HG03097 (cell line): ENCODE data around the gene TMEM138.

Experiments used
- ATAC-seq: cut with Tn5 transposase; IDR thresholded peaks from one replicate; pipeline ENCODE4 v1.9.1; 2021; ENCODE audit not compliant: unreplicated experiment, low FRiP score

The TMEM138 gene

GRCh38 chr11:61361741-61362541 lies at the start of gene TMEM138, which contains the start of gene CYB561A3:
TMEM138 (plus strand) TSS chr11:61362374; CDS start chr11:61364391, 2,017 bp downstream.
CYB561A3 (minus strand) TSS chr11:61361882; CDS start chr11:61356713, 5,169 bp downstream.
- peak; percentile 74 for ATAC-seq

DNA sequence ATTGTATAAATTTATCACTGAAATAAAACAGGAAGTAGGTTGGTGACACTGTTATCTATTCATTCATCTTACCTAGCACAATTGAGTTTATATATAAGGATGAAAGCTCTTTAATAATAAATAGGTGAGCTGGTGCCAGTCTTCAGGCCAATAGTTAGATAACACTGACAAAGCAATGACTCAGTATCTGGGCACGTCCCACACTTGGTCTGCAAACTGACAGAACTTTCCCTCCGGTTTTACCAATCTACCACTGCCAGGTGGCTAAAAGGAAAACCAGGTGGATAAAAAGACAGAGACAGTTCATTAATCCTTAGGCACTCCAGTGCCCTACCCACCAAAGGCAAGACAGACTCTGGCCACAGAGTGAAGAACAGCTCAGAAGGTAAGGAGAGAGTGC lies 46.9 kb upstream of the TMEM138 start:
- ATAC-seq: no peak

DNA sequence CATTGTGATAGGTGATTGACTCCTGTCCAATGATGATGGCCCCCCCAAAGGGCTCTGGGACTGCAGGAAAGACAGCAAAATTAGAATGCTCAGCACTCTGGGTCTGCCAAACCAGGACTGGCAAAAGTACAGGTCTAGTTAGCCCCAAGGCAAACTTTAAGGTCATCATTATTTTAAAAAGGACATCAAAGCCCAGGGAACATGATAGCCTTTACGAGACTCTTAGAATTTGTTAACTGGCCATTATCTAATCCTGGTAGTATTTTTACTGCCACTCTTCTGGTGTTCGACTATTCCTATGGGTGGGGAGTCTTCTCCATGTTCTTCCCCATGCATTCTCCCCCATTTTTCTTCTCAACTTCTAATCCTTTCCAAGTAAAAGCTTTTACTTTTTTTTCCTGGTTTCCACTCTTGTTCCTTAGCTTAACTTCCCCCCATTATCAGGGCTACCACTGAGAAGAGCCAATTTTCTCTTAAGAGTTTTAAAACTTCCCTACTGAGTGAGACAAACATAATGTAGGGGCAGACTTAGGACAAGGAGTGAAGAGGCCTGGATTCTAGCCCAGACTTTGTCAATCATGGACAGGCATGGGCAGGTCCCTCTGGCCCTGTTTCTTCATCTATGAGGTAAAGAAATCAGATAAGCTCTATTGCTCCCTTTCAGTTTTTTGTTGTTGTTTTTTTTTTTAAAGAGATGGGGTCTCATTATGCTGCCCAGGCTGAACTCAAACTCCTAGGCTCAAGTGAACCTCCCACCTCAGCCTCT lies 36.3 kb upstream of the TMEM138 start:
- ATAC-seq: no peak

DNA sequence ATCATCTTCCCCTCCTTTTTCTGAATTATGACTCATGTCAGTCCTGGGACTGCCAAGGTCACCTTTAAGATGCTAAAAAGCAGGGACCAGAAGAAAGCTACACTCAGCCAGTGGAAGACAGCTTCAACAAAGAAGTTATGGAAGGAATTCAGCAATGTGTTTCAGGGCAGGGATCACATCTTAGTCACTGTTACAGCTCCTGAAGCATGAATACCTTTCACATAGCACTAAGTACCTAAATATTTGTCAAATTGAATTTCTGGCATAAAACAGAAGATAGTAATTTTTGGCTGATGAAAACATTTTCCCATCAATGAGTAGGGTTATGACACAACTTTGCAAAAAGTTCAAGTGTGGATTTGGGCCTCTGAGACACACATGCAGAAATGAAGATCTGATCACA lies 34.5 kb upstream of the TMEM138 start:
- ATAC-seq: no peak

DNA sequence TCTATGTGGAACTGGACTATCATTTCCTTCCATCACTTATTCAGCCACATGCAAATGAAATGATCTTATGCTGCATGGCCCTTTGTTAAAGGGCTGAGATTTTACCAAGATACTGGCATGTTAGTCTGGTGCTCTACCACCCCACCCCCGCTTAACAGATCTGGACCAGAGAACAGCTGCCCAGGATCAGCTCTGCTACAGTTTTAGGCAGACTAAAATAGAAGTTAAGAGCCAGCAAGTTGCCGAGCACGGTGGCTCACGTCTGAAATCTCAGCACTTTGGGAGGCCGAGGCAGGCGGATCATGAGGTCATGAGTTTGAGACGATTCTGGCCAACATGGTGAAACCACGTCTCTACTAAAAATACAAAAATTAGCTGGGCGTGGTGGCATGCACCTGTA lies 33.8 kb upstream of the TMEM138 start:
- no peak for ATAC-seq

- ATAC-seq: no peak
These were observed 32.3 kb upstream of the TMEM138 start for GRCh38 chr11:61329871-61330270.

- ATAC-seq: no peak
These were observed 30.5 kb upstream of the TMEM138 start for GRCh38 chr11:61331651-61332050.

- ATAC-seq: no peak
These were observed 29.8 kb upstream of the TMEM138 start for GRCh38 chr11:61332281-61332796.

DNA sequence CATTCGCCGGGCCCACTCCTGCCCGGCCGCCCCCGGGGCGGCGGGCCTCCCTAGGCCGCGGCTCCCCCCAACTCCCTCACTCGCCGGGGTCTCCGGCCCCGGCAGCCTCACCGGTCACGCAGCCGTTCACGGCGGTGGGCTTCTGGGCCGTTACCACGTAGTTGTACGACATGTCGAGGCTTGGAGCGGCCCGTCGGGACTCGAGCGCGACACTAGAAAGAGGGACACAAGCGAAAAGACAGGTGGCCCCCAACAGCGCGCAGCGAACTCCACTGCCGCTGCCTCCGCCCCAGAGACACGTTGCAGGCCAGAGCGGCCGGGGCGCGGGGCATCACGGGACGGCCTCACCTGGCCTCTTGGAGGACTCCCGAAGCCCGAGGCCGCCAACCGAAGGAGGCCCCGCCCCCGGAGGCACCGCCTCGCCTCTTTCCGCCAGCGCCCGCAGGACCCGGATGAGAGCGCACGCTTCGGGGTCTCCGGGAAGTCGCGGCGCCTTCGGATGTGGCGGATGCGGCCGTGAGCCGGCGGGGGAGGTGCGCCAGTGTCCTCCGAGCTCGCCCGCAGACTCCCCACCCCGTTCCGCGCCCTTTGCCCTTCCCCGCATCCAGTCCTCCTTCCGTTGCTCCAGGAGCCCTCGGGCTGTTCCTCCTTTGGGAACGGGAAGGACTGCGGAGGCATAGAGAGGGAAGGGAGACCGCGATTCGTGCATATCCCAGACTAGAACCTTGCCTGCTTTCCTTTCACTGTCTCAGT lies 29.2 kb upstream of the TMEM138 start, which contains the start of the genes DDB1 and TKFC:
TSS of gene DDB1 (minus strand) at position 309 of the 753 bp plus-strand sequence. CDS start at position 172, 137 bp downstream.
TSS of gene TKFC (plus strand) at position 432 of the 753 bp plus-strand sequence. CDS start 1,501 bp downstream, outside the sequence.
- peak; percentile 71 for ATAC-seq

DNA sequence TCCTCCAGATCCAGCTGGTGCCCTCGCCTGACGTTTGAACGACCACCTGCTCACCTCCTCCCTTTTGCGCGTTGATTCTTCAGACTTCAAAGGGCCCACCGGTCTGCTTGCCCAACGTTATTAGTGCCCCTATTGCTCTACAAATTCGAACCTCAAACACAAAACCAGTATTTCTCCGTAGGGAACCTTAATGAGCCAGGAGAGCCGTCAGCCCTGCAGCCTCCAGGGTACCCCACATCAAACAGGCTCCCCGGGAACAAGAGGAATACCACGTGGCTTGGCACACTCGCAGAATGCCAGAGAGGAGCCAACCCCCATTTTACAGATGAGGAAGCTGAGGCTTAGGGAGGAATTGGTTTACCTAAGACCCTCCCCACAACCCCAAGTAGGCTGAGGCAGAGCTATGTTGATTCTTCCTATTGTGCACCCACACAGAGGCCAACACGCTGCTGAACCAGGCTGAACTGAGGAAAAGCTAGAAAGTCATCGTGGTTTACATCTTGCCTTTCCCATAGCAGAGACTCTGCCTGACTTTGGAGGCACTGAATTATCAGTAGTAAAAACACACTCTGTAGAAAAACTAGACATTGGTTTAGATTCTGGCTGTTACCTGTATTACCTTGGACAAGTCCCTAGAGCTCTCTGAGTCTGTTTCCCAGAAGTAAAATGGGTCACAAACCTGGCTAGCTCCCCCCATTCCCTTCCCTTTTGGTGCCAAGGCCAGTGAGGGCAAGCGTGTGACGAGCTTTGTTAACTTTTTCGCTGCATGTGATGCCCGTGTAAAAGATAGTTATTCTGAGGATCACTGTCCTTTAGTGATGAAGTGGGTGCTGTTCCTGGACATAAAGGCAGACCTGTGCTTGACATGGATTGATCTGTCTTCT lies 28.4 kb upstream of the TMEM138 start:
- no peak for ATAC-seq

GRCh38 chr11:61334434-61335354 lies 27.5 kb upstream of the TMEM138 start:
- ATAC-seq: no peak

GRCh38 chr11:61335355-61335710 lies 26.8 kb upstream of the TMEM138 start:
- ATAC-seq: no peak

DNA sequence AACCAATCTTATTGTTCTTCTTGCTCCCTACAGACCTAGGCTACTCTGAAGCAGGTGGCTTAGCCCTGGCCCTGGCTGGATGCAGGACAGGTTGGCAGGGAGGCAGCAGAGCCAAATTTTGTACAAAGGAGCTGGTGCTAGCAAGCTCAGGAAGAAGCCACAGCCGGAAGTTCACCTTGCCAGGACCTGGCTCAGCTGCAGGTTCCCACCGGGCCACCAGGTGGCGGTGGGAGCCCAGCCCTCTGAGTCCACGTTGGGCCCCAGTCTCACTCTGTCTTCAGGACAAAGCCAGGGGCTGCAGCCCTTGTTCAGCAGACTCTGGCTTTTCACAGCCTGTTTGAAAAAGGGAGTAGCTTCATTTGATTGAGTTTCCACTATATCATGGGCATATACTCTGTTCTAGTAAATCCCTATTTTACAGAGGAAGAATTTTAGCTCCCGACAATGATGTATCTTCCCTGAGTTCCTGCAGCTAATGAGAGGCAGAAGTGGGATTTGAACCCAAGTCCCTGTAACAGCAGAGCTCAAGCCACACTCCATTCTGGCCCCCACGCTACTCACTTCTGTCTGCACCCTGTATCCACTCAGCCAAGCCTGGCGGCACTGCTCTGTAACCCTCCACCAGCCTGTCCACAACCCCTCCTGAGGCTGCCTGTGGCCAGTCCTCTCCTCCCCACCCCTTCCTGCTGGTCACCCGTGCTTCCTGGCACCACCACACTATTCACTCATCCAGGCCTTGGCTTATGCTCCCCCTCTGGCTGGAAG lies 25.8 kb upstream of the TMEM138 start:
- ATAC-seq: peak; percentile 51

DNA sequence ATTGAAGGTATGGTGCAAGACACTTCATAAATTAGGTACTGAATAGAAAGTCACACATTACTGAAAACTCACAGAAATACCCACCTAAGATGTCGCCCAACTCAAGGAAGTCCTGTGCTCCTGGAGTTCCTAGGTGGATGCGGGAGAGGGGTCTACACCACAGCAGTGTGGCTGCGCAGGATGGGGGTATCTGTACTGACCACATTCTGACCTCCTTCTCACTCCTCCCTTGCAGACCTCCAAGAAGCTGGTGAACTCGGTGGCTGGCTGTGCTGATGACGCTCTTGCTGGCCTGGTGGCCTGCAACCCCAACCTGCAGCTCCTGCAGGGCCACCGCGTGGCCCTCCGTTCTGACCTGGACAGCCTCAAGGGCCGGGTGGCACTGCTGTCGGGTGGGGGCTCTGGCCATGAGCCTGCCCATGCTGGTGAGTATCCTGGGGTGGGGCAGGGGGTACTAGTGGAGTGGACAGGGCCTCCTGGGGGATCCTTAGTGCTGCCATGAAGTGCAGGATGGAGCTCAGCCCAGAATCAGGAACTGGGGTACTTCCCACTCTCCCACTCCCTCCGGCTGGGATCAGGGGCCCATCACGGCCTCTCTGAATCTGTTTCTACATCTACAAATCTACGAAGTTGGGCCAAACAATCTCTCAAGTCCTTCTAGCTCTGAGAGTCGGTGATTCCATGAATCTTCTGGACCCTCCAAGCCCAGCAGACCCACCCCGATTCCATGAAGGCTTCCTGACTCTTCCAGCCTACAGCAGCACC lies 24.3 kb upstream of the TMEM138 start:
- no peak for ATAC-seq

- no peak for ATAC-seq
These were observed 23.2 kb upstream of the TMEM138 start for GRCh38 chr11:61338783-61339489.

DNA sequence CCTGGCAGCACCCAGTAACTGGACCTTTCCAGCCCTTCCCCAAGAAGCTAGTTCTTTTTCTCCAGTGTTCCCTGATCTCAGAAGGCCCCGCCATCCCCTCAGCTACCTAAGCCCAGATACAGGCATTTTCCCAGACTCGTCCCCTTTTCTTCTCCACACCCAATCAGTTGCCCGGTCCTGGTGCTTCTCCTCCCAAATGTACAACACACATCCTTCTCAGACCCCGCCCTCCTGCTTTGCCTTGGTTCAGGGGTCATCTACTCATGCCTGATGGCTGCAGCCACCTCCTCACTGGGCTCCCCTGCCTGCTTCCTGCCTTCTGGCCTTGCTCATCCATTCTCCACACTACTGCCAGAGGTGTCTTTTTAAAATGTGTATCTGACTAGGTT lies 22.7 kb upstream of the TMEM138 start:
- ATAC-seq: no peak

DNA sequence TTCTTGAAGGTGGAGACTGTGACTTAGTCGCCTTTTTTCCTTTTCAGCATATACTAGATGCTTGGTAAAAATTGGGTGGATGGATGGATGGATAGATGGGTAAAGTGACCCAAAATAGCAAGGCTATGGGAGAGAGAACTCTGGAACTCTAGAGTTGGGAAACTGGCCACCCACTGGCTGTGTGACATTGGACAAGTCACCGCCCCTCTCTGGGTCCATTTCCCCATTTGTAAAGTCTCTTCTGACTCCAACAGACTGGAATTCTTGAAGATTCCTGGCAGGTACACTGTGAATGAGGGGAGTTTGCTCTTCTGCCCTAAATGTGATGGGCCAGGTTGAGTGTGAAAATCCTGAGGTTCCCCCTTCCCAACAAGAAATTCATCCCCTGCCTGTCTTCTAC lies 21.2 kb upstream of the TMEM138 start:
- no peak for ATAC-seq
